Endothelial cell of umbilical vein (primary cell): ENCODE results near the gene PRR15L. TPM values are rescaled to one million over a fixed set of nuclear protein-coding genes. Genes with fewer than 3 reads are reported as not detected.

Experiments used
- BruUV-seq: library from RNA; stranded (reverse); fragments of 400-500 nt; replicated peaks from 2 replicates; lab custom pipeline; 2021; lab: Mats Ljungman, UMichigan
- CTCF ChIA-PET: fragments of 300-600, 350-600 bp; sonication (Branson Sonifier 250); formaldehyde crosslinking; loops from one replicate; lab custom pipeline; 2021; ENCODE audit warnings: antibody characterized with exemption, inconsistent platforms; lab: Charles Lee
- POLR2A ChIA-PET: fragments of 300-600, 350-600 bp; sonication (Branson Sonifier 250); formaldehyde crosslinking; loops from one replicate; lab custom pipeline; 2021; ENCODE audit warnings: antibody characterized with exemption, inconsistent platforms; lab: Charles Lee
- DNase-seq: peaks from one replicate; pipeline ENCODE4 v3.0.0-alpha.2; 2011; ENCODE audit warnings: low read depth, low spot score
- FAIRE-seq: peaks from 2 replicates; lab custom pipeline; 2011; peaks lifted over from hg19 to GRCh38; lab: Jason Lieb, UNC
- H2AFZ ChIP-seq: 2 replicates; pipeline ENCODE4 v1.6.0; 2012; ENCODE audit warnings: low read depth, low read length, control low read depth, inconsistent platforms
- H3K27ac ChIP-seq: 2 replicates; pipeline ENCODE4 v1.5.1; 2011; ENCODE audit warnings: low read depth, mild to moderate bottlenecking, control low read depth, low read length, moderate library complexity; ENCODE audit not compliant: insufficient read depth
- H3K27me3 ChIP-seq, 2 experiments: 2 replicates each; pipeline versions ENCODE4 v1.6.0 to v1.6.1; 2011; ENCODE audit warnings: low read length in 2 of 2, mixed read lengths in 1 of 2; ENCODE audit not compliant: control insufficient read depth in 2 of 2, insufficient read depth in 2 of 2
- H3K36me3 ChIP-seq, 2 experiments: 2 replicates in 1 of 2; 3 replicates in 1 of 2; pipeline ENCODE4 v1.5.1; 2011; ENCODE audit warnings: low read length in 2 of 2, mild to moderate bottlenecking in 1 of 2, moderate library complexity in 1 of 2; ENCODE audit not compliant: control insufficient read depth in 2 of 2, insufficient read depth in 2 of 2; ENCODE audit errors: extremely low read depth in 1 of 2
- H3K4me1 ChIP-seq: 3 replicates; pipeline ENCODE4 v1.5.1; 2011; ENCODE audit warnings: mild to moderate bottlenecking, low read length; ENCODE audit not compliant: control insufficient read depth, insufficient read depth; ENCODE audit errors: extremely low read depth
- H3K4me2 ChIP-seq: 2 replicates; pipeline ENCODE4 v1.6.1; 2011; ENCODE audit warnings: low read length, control low read depth, mixed read lengths; ENCODE audit not compliant: insufficient read depth
- H3K4me3 ChIP-seq, 3 experiments: fragments of 200-600 bp in 1 of 3; sonication (generic), shearing (Covaris generic) in 1 of 3; replicated peaks in 1 of 3; 2 replicates each; pipeline ENCODE4 v1.5.1; 2011 to 2016; ENCODE audit warnings: control low read depth in 3 of 3, low read length in 3 of 3, mild to moderate bottlenecking in 2 of 3, inconsistent platforms in 1 of 3, low read depth in 1 of 3, moderate library complexity in 1 of 3; ENCODE audit not compliant: insufficient read depth in 1 of 3
- H3K79me2 ChIP-seq: 2 replicates; pipeline ENCODE4 v1.6.0; 2012; ENCODE audit warnings: low read length, inconsistent platforms; ENCODE audit not compliant: control insufficient read depth, insufficient read depth
- H3K9ac ChIP-seq: replicated peaks from 2 replicates; pipeline ENCODE3; 2011; ENCODE audit warnings: low read length, control low read depth; ENCODE audit not compliant: insufficient read depth; ENCODE audit errors: extremely low read depth
- H3K9me1 ChIP-seq: replicated peaks from 3 replicates; pipeline ENCODE4 v1.6.0; 2011; ENCODE audit warnings: mild to moderate bottlenecking, low read length; ENCODE audit not compliant: control insufficient read depth, insufficient read depth; ENCODE audit errors: extremely low read depth
- H3K9me3 ChIP-seq: replicated peaks from 2 replicates; pipeline ENCODE4 v1.5.1; 2012; ENCODE audit warnings: low read length, inconsistent platforms; ENCODE audit not compliant: control insufficient read depth, insufficient read depth
- H4K20me1 ChIP-seq: replicated peaks from 2 replicates; pipeline ENCODE3; 2011; ENCODE audit warnings: mild to moderate bottlenecking, low read length; ENCODE audit not compliant: control insufficient read depth, insufficient read depth; ENCODE audit errors: extremely low read depth
- CTCF ChIP-seq, 2 donors: IDR thresholded peaks; 1 replicate in 1 of 2; 2 replicates in 1 of 2; pipeline ENCODE4 v1.5.1; 2011; ENCODE audit warnings: low read length in 2 of 2, mild to moderate bottlenecking in 2 of 2, moderate library complexity in 2 of 2, control low read depth in 1 of 2, inconsistent platforms in 1 of 2, low read depth in 1 of 2; ENCODE audit not compliant: insufficient read depth in 1 of 2; ENCODE audit errors: extremely low read depth in 1 of 2
- EZH2 ChIP-seq: IDR thresholded peaks from 2 replicates; pipeline ENCODE4 v1.6.1; 2012; ENCODE audit warnings: borderline replicate concordance, low read depth, mild to moderate bottlenecking, moderate library complexity, low read length, inconsistent platforms; ENCODE audit not compliant: severe bottlenecking
- FOS ChIP-seq: IDR thresholded peaks from 2 replicates; pipeline ENCODE4 v1.6.1; 2011; ENCODE audit warnings: mild to moderate bottlenecking, low read length, moderate library complexity, borderline replicate concordance; ENCODE audit not compliant: insufficient read depth
- GATA2 ChIP-seq: IDR thresholded peaks from 2 replicates; pipeline ENCODE4 v1.7.0; 2011; ENCODE audit warnings: low read depth, mild to moderate bottlenecking, moderate library complexity, mixed read lengths, low read length; ENCODE audit not compliant: insufficient read length, insufficient read depth
- JUN ChIP-seq: IDR thresholded peaks from 2 replicates; pipeline ENCODE4 v1.6.1; 2011; ENCODE audit warnings: borderline replicate concordance, low read depth; ENCODE audit not compliant: insufficient read length, insufficient read depth
- MAX ChIP-seq: IDR thresholded peaks from 2 replicates; pipeline ENCODE4 v1.6.1; 2011; ENCODE audit not compliant: insufficient read depth, insufficient read length
- MYC ChIP-seq: IDR thresholded peaks from one replicate; pipeline ENCODE4 v1.6.1; 2011; ENCODE audit warnings: mild to moderate bottlenecking, low read depth, low read length
- POLR2A ChIP-seq: IDR thresholded peaks from 2 replicates; pipeline ENCODE4 v1.6.1; 2012; ENCODE audit warnings: low read depth, mild to moderate bottlenecking, control low read depth, low read length
- POLR2AphosphoS5 ChIP-seq: IDR thresholded peaks from 2 replicates; pipeline ENCODE4 v1.6.1; 2012; ENCODE audit warnings: low read depth, mild to moderate bottlenecking, control low read depth, low read length, moderate library complexity; ENCODE audit not compliant: insufficient read depth
- dilution Hi-C: fragments of 300-500 bp; cut with MboI; formaldehyde crosslinking; loops from one replicate; pipeline ENCODE4 v1.15.0; 2019; ENCODE audit warnings: low sequenced_read_pairs; ENCODE audit not compliant: extremely low pct_ligation_motif_present
- intact Hi-C: fragments of 100-400 bp; cut with micrococcal nuclease; formaldehyde crosslinking; loops from one replicate; pipeline ENCODE4 v1.10.0; 2022
- polyA plus RNA-seq, 4 experiments: library from polyadenylated mRNA; depleted of rRNA in 3 of 4; stranded (reverse) in 3 of 4; unstranded in 1 of 4; fragments of >200 nt; gene quantifications; 2 replicates each; pipeline versions ENCODE4 v1.2.1 to v1.2.3, GENCODE V29; 2011 to 2012; ENCODE audit warnings: missing spikeins in 1 of 4
- total RNA-seq: library from RNA; stranded (reverse); gene quantifications from 2 replicates; pipeline ENCODE4 v1.2.3, GENCODE V29; 2021

PRR15L gene
- total and polyA plus RNA-seq, 2 donors (not counting 3 experiments of a cell fraction or from before 2014, with no cell fraction given) = not detected

GRCh38 chr17:47994724-47995123, 37.0 kb upstream of the PRR15L start:
- no peak overlapping the region for H2AFZ ChIP-seq
- H3K36me3 ChIP-seq = no peaks in the 10 kb centered on the region
- H4K20me1 ChIP-seq = no peaks in the 10 kb centered on the region
- dilution Hi-C loops = no loop called here
- H3K4me2 ChIP-seq = no peak overlapping the region
- no peaks in the 10 kb centered on the region for H3K9me3 ChIP-seq
- CTCF ChIA-PET = interaction anchor here (0.8 to 2.1 kb wide), 5 partner anchors 16 to 24 kb away, joined by 3 to 11 read pairs (median 4); partner anchors contain the start of gene CDK5RAP3
- H3K27me3 ChIP-seq = no peaks in the 10 kb centered on the region
- TF ChIP-seq MAX (no peak), JUN (no peak), EZH2 (no peak), MYC (no peak), GATA2 (no peak), FOS (no peak), POLR2A (no peak), CTCF (IDR thresholded peaks at IDR 0.05; ENCODE audit: extremely low read depth in 1 of 2, insufficient read depth in 1 of 2, low read depth in 1 of 2, low read length in 2 of 2) (no peak), POLR2AphosphoS5 (no peak)
- POLR2A ChIA-PET = no interaction called here
- H3K9ac ChIP-seq = no peak overlapping the region
- H3K9me1 ChIP-seq = no peaks in the 10 kb centered on the region
- no peak overlapping the region for H3K4me3 ChIP-seq
- no peaks in the 10 kb centered on the region for H3K79me2 ChIP-seq
- no peak for DNase-seq
- no peak overlapping the region for H3K27ac ChIP-seq
- no TSS peak for BruUV-seq
- intact Hi-C loops = no loop called here
- FAIRE-seq = no peak
- H3K4me1 ChIP-seq = no peaks in the 10 kb centered on the region
